ENCODE measurements around the gene GINS2.
A peak's percentile ranks its signal among the peaks of the same experiment; 100 is the strongest.

The GINS2 gene

GRCh38 chr16:85652431-85653221 lies 36.1 kb downstream of the GINS2 start:
- DNase-seq, result peak; percentile 42

- peak; percentile 12 for DNase-seq
Measured at GRCh38 chr16:85651629-85652430, 36.9 kb downstream of the GINS2 start.

GRCh38 chr16:85650844-85651628 lies 37.7 kb downstream of the GINS2 start:
- no peak for DNase-seq

- no peak for DNase-seq
Measured at GRCh38 chr16:85650135-85650843, 38.5 kb downstream of the GINS2 start.

GRCh38 chr16:85649411-85650134 lies 39.2 kb downstream of the GINS2 start:
- no peak for DNase-seq

- no peak for DNase-seq
Measured at GRCh38 chr16:85648805-85649204, 39.9 kb downstream of the GINS2 start.

GRCh38 chr16:85648070-85648714 lies 40.6 kb downstream of the GINS2 start:
- no peak for DNase-seq

GRCh38 chr16:85646976-85647375 lies 41.8 kb downstream of the GINS2 start:
- DNase-seq, result no peak

GRCh38 chr16:85646358-85646907 lies 42.3 kb downstream of the GINS2 start:
- no peak for DNase-seq

- DNase-seq, result no peak
Measured at GRCh38 chr16:85645021-85645589, 43.6 kb downstream of the GINS2 start.

GRCh38 chr16:85644093-85644712 lies 44.6 kb downstream of the GINS2 start:
- no peak for DNase-seq

- DNase-seq, result no peak
Measured at GRCh38 chr16:85643631-85644030, 45.1 kb downstream of the GINS2 start.

GRCh38 chr16:85642762-85643358 lies 45.9 kb downstream of the GINS2 start:
- no peak for DNase-seq

- no peak for DNase-seq
Measured at GRCh38 chr16:85641776-85642176, 47.0 kb downstream of the GINS2 start.

- DNase-seq, result no peak
Measured at GRCh38 chr16:85641305-85641704, 47.4 kb downstream of the GINS2 start.

GRCh38 chr16:85640585-85640984 lies 48.2 kb downstream of the GINS2 start:
- DNase-seq, result no peak

GRCh38 chr16:85640254-85640558 lies 48.5 kb downstream of the GINS2 start:
- no peak for DNase-seq

- DNase-seq, result no peak
Measured at GRCh38 chr16:85639529-85640253, 49.1 kb downstream of the GINS2 start.

GRCh38 chr16:85638695-85639409 lies 49.9 kb downstream of the GINS2 start:
- no peak for DNase-seq
